Skeletal muscle cell (primary cell): ENCODE results near the gene XRRA1.
"Not testable (repeated sequence)": the region's sequence is repeated elsewhere in the genome, so short reads cannot be mapped to it uniquely, and the experiment has no call there.

Source experiments
- DNase-seq: peaks from one replicate; pipeline ENCODE4 v3.0.0-alpha.2; 2010; ENCODE audit warnings: low read depth
- H3K4me3 ChIP-seq: 2 replicates; pipeline ENCODE4 v1.5.1; 2011; ENCODE audit warnings: low read depth, mild to moderate bottlenecking, control low read depth, low read length, moderate library complexity

XRRA1 gene

GRCh38 chr11:74923125-74923524 is 25.8 kb downstream of the XRRA1 start:
- H3K4me3 ChIP-seq, result no peak overlapping the region
- DNase-seq, result no peak

DNA sequence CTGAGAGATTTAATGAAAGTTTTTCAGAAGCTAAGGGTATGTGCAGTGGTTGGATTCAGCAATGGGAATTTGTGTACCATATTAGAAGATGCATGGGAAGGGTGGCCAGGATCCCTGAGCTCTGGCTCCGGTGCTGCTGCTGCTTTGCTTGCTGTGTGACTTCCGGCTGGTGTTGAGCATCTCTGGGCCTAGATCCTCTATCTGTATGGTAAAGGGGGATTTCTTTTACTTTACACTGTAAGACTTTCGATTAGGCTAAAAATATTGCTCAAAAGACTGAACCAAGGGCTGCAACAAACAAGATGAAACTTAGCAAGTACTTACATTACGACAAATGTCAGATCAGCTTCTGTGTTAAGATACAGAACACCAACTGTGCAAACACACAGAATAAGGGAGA is 39.1 kb downstream of the XRRA1 start:
- H3K4me3 ChIP-seq, result no peak overlapping the region
- no peak for DNase-seq

DNA sequence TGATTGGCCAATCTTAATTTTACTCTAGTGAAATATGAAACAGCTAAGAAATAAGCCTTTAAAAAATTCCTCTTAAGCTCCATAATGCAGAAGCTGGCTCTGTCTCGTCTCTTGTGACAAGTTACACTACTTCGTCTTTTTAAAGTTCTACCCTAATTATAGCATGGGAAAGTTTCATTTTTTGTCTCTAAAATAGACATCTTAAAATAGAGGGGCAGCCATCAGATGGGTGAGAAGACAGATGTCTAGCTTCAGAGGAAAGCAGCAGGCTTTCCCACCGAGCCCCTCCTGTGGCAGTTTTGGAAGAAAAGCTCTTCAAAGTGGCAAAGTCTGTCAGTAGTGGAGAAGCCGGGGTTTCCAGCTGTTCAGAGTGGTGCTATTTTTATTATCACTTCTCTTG is 39.5 kb downstream of the XRRA1 start:
- DNase-seq, result no peak
- H3K4me3 ChIP-seq, result no peak overlapping the region

GRCh38 chr11:74905326-74905725 is 43.6 kb downstream of the XRRA1 start:
- no peak overlapping the region for H3K4me3 ChIP-seq
- no peak for DNase-seq

DNA sequence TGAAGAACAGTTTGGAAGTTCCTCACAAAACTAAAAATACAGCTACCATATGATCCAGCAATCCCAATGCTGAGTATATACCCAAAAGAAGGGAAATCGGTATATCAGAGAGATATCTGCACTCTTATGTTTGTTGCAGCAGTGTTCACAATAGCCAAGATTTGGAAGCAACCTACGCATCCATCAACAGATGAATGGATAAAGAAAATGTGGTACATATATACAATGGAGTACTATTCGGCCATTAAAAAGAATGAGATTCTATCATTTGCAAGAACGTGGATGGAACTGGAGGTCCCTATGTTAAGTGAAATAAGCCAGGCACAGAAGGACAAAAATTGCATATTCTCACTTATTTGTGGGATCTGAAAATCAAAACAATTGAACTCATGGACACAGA is 46.5 kb downstream of the XRRA1 start:
- H3K4me3 ChIP-seq, result no peak overlapping the region
- DNase-seq, result no peak

DNA sequence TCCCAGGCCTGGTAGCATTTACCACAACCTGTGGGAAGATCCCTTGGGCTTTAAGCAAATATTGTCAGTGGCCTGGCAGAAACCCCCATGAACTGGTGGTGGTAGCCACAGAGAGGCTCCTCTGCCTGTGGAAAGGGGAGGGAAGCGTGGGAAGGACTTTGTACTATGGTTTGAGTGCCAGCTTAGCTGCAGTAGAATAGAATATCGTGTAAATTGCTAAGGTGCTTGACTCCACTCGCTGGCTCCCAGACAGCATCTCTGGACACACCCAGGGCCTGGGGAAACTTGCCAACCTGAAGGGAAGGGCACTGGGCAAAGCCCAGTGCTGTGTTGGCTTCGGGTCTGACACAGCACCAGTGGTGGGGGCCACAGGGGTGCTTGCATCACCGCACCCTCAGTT is 52.6 kb downstream of the XRRA1 start:
- H3K4me3 ChIP-seq, result no peak overlapping the region
- DNase-seq, result no peak

DNA sequence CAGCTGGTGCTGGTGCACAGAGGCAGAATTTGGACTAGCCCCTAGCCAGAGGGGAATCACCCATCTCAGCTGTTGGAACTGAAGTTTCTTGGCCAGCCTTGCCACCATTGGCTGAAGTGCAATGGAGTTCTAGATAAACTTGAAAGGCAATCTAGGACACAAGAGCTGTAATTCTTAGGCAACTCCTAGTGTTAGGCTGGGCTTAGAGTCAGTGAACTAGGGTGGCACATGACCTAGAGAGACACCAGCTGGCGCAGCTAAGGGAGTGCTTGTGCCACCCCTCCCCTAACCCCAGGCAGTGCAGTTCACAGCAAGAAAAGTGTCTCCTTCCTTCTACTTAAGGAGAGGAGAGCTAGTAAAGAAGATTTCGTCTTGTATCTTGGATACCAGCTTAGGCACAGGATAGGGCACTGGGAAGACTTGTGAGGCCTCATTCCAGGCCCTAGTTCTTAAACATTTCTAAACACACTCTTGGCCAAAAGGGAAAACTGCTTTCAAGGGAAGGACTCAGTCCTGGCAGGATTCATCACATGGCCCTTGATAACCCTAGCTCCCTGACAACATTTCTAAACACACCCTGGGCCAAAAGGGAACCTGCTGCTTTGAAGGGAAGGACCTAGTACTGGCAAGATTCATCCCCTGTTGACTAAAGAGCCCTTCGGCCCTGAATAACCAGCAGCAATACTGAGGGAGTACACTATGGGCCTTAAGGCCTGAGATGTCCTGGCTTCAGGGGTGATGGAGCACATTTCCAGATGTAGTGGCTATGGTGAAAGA is 53.4 kb downstream of the XRRA1 start:
- DNase-seq, result no peak
- H3K4me3 ChIP-seq, result no peak overlapping the region

- H3K4me3 ChIP-seq, result not testable (repeated sequence)
Observed at GRCh38 chr11:74893015-74893414, 55.9 kb downstream of the XRRA1 start.

DNA sequence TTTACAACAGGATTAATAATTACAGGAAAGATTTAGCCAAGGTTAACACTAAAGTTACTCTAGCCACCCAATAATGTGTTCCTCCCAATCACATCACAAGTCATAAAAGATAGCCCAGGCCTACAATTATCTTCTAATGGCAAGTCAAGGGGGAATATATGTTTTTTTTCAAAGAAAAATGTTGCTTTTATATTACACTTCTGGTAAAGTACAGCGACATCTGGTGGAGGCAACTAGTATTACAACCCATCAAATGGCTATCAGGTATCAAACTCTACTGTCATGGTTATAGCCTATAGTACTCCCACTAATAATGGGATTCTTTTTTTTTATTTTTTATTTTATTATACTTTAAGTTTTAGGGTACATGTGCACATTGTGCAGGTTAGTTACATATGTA is 71.8 kb downstream of the XRRA1 start:
- H3K4me3 ChIP-seq, result no peak overlapping the region
- DNase-seq, result no peak

More at GRCh38 chr11:74893015-74893414, 55.9 kb downstream of the XRRA1 start:
- not testable (repeated sequence) for DNase-seq

DNA sequence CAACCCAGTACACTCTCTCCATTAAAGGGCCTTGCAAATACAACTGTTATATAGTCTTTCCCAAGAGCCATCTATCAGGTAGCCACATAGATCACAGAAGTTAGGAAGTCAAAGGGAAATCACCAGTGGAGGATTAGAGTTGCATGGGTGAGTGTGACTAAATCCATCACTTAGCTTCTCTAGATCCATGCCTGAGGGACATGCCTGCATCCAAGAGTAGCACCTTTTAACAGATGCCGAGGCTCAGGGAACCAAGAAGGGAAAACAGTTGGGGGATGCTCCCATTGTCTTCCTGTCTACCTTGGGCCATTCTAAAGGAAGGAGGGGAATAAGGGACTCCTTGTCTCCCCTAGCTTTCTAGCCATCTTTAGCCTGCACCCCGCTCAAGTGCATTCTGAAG is 77.9 kb downstream of the XRRA1 start:
- no peak for DNase-seq
- H3K4me3 ChIP-seq, result no peak overlapping the region

DNA sequence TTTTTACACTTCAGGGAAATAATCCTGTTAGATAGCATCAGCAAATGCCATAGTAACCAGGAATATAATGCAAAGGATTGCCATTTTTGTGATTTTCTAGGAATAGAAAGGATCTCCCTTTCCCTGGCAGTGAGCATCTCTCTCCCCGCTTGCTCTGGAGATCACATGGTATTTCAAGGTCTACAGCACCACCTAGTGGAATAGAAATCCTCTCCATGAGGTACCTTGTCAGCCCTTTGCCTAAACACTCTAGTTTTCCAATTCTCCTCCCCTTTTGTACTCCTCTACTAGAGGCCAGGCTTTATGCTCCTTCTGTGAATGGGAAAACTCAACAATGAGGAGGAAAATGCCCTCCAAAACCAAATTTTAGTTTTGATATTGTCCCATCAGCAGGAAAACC is 78.4 kb downstream of the XRRA1 start:
- H3K4me3 ChIP-seq, result no peak overlapping the region
- no peak for DNase-seq

DNA sequence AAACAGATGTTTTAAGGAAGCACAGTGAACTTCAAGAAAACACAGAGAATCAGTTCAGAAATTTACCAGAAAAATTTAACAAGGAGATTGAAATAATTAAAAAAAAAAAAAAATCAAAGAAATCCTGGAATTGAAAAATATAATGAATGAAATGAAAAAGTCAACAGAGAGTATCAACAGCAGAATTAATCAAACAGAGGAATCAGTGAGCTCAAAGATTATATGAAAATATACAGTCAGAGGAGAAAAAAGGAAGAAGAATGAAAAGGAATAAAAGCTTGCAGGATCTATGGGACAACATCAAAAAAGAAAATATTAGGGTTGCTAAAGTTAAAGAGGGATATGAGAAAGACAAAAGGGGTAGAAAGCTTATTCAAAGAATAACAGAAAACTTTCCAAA is 82.3 kb downstream of the XRRA1 start:
- H3K4me3 ChIP-seq, result no peak overlapping the region
- DNase-seq, result no peak

GRCh38 chr11:74863410-74863809 is 85.5 kb downstream of the XRRA1 start:
- H3K4me3 ChIP-seq, result no peak overlapping the region
- DNase-seq, result no peak

GRCh38 chr11:74860743-74861142 is 88.1 kb downstream of the XRRA1 start:
- no peak overlapping the region for H3K4me3 ChIP-seq
- DNase-seq, result no peak

- DNase-seq, result no peak
- no peak overlapping the region for H3K4me3 ChIP-seq
Observed at GRCh38 chr11:74853223-74853622, 95.7 kb downstream of the XRRA1 start.

DNA sequence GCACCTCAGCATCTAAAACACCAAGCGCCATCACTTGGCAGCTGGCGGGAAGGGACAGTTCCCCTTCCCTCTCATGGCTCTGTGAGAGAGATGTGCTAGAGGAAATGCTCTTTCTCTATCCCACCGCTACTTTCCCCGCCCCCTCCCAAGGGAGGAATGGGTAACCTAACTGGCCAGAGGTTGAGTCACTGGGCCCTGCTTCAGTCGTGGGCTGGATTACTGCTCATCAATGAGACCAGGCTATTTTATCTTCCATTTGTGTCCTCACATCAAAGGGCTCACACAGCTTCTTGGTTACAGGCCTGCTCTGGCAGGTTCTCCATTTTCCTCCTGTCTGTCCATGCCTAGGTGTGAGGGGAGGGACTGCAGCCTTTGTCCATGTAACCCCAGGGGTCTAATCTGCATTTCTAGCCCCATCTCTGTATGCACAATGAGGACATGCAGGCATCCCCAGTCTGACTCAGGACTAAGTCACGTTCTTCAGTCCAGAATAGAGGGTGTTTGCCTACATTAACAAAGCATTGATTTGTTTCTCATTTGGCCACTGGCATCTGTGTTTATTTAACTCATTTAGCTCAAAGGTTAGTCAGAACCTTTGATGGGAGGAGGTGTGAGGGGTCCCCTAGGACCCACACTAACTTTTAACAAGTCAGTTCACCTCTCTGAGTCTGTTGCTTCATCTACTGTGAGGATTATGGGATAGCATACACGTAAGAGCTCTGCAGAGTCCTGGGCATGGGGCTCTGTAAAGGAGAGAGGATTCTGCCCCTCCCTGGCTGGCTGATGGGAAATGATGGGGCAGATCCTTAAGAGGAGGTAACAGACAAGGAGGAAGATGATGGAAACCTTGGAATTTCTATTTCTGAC is 99.1 kb downstream of the XRRA1 start:
- DNase-seq, result peak; percentile 73
- no peak overlapping the region for H3K4me3 ChIP-seq

GRCh38 chr11:74847895-74848294 is 101.0 kb downstream of the XRRA1 start:
- no peak for DNase-seq
- no peak overlapping the region for H3K4me3 ChIP-seq

DNA sequence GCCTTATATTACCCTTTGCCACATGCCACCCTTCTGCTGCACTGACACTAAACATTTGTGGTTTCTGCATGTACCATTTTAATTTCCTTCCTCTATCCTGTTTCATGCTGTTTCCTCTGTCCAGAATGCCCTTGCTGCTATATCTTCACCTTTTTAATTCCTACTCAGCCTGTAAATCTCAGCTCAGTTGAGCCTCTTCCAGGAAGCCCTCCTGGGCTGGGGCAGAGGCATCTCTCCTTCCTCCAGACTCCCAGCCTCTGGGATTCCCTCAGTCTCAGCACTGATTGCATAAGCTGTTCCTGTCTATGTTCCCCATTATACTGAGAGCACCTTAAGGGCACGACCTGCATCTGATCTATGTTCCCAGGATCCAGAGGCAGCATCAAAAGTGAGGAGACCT is 101.5 kb downstream of the XRRA1 start:
- no peak for DNase-seq
- H3K4me3 ChIP-seq, result no peak overlapping the region

GRCh38 chr11:74846770-74847169 is 102.1 kb downstream of the XRRA1 start:
- H3K4me3 ChIP-seq, result no peak overlapping the region
- no peak for DNase-seq

GRCh38 chr11:74845978-74846517 is 102.8 kb downstream of the XRRA1 start:
- H3K4me3 ChIP-seq, result no peak overlapping the region
- no peak for DNase-seq

DNA sequence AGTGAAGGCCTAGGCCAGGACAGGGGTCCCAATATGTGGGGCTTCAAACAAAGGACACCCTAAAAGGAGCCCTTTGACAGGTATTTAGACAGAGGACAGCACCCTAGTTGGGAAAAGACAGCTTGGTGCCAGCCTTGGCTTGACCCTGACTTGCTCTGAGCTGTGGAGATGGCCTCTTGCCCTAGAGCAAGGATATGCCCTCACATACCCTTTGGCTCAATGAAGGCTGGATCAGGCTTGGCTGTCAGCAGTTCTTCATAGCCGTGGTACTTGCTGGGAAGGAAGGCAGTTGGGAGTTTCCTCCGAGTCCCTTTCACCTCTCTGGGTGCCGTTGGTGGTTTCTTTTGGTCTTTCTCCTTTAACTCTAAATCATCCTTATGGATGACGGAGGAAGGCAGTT is 104.0 kb downstream of the XRRA1 start:
- DNase-seq, result no peak
- H3K4me3 ChIP-seq, result no peak overlapping the region
